Thoracic aorta (tissue), 2 donors: ENCODE results near the gene C17orf50. TPM values are rescaled to one million over a fixed set of nuclear protein-coding genes. Genes with fewer than 3 reads are reported as not detected.

Experiments
- ATAC-seq: fragments of 150-250 bp; one replicate; pipeline ENCODE4 v1.8.0; 2017; ENCODE audit warnings: low read depth; ENCODE audit not compliant: insufficient number of reproducible peaks, low FRiP score
- DNase-seq: peaks from one replicate; pipeline ENCODE4 v3.0.0-alpha.2; 2020; ENCODE audit warnings: low spot score
- H3K27ac ChIP-seq, 2 donors: fragments of 200-600 bp; sonication (generic); 1 replicate in 1 of 2; 2 replicates in 1 of 2; pipeline ENCODE4 v1.5.1; 2016; ENCODE audit warnings: mild to moderate bottlenecking in 2 of 2, moderate library complexity in 2 of 2
- H3K27me3 ChIP-seq: fragments of 200-600 bp; sonication (generic); replicated peaks from 2 replicates; pipeline ENCODE4 v1.6.0; 2016; ENCODE audit warnings: mild to moderate bottlenecking; ENCODE audit not compliant: insufficient read depth
- H3K36me3 ChIP-seq: fragments of 200-600 bp; sonication (generic); one replicate; pipeline ENCODE4 v1.5.1; 2016
- H3K4me1 ChIP-seq, 2 donors: fragments of 200-600 bp; sonication (generic); 1 replicate in 1 of 2; 2 replicates in 1 of 2; pipeline versions ENCODE4 v1.5.1 to v1.6.0; 2016; ENCODE audit warnings: low read depth in 2 of 2, mild to moderate bottlenecking in 1 of 2; ENCODE audit not compliant: control insufficient read depth in 1 of 2
- H3K4me3 ChIP-seq: fragments of 200-600 bp; sonication (generic); 2 replicates; pipeline ENCODE4 v1.5.1; 2016; ENCODE audit warnings: mild to moderate bottlenecking
- H3K9me3 ChIP-seq: fragments of 200-600 bp; sonication (generic); 2 replicates; pipeline ENCODE4 v1.5.1; 2016
- CTCF ChIP-seq: fragments of 200-600 bp; sonication (generic); IDR thresholded peaks from one replicate; pipeline ENCODE4 v1.5.1; 2019; ENCODE audit warnings: antibody characterized with exemption
- total RNA-seq, 2 donors: library from RNA; depleted of rRNA; stranded (reverse); fragments of >200 nt; gene quantifications; one replicate each; pipeline versions ENCODE4 v1.1.0 to v1.2.3, GENCODE V29; 2016

Gene C17orf50
- total RNA-seq, 2 donors from 2014 or later = not detected

- H3K27me3 ChIP-seq = no peaks in the 10 kb centered on the region
- no peak overlapping the region for H3K4me3 ChIP-seq
- H3K9me3 ChIP-seq = no peaks in the 10 kb centered on the region
- no peak overlapping the region for H3K27ac ChIP-seq
- TF ChIP-seq CTCF = no peak
- no peak for DNase-seq
- H3K4me1 ChIP-seq = peaks cover 0 to 9% of the 10 kb centered on the region in 2 donors
- no peak for ATAC-seq
- H3K36me3 ChIP-seq = no peaks in the 10 kb centered on the region
These were observed 20.5 kb upstream of the C17orf50 start for GRCh38 chr17:35740216-35740615.

GRCh38 chr17:35740997-35741931 is 19.4 kb upstream of the C17orf50 start:
- H3K27ac ChIP-seq = no peak overlapping the region
- no peak for TF ChIP-seq CTCF
- no peaks in the 10 kb centered on the region for H3K36me3 ChIP-seq
- no peaks in the 10 kb centered on the region for H3K27me3 ChIP-seq
- no peak for ATAC-seq
- H3K9me3 ChIP-seq = no peaks in the 10 kb centered on the region
- H3K4me3 ChIP-seq = peak overlapping the region; percentile 28
- no peak for DNase-seq
- H3K4me1 ChIP-seq = peaks cover 0 to 9% of the 10 kb centered on the region in 2 donors

GRCh38 chr17:35742496-35742895 is 18.2 kb upstream of the C17orf50 start:
- no peaks in the 10 kb centered on the region for H3K36me3 ChIP-seq
- no peak for TF ChIP-seq CTCF
- ATAC-seq (no peak), DNase-seq (no peak)
- no peak overlapping the region for H3K4me3 ChIP-seq
- peaks cover 0 to 13% of the 10 kb centered on the region in 2 donors for H3K4me1 ChIP-seq
- no peak overlapping the region for H3K27ac ChIP-seq
- H3K27me3 ChIP-seq = no peaks in the 10 kb centered on the region
- H3K9me3 ChIP-seq = no peaks in the 10 kb centered on the region

- DNase-seq (no peak), ATAC-seq (no peak)
- H3K27me3 ChIP-seq = no peaks in the 10 kb centered on the region
These were observed 17.7 kb upstream of the C17orf50 start for GRCh38 chr17:35742896-35743477.

More at GRCh38 chr17:35742896-35743477, 17.7 kb upstream of the C17orf50 start:
- H3K4me3 ChIP-seq = no peak overlapping the region
- no peaks in the 10 kb centered on the region for H3K36me3 ChIP-seq
- H3K4me1 ChIP-seq = peaks cover 0 to 15% of the 10 kb centered on the region in 2 donors
- no peaks in the 10 kb centered on the region for H3K9me3 ChIP-seq
- no peak for TF ChIP-seq CTCF
- H3K27ac ChIP-seq = no peak overlapping the region
